ENCODE measurements around the gene AASDH.

- TF ChIP-seq CTCF (conservative IDR thresholded peaks at IDR 0.05; ENCODE audit: low read length), result no peak
- no peak for TF ChIP-seq EZH2phosphoT487 (IDR thresholded peaks at IDR 0.05; ENCODE audit: borderline replicate concordance)
Measured at GRCh38 chr4:56356650-56357049, 30.6 kb downstream of the AASDH start.

All from Loucy (cell line).